Right hindlimb (tissue), 1 donor: ENCODE results near the gene MARCHF6.
"Not testable (repeated sequence)": the region's sequence is repeated elsewhere in the genome, so short reads cannot be mapped to it uniquely, and the experiment has no call there.

Experiments
- DNase-seq: peaks from one replicate; pipeline ENCODE4 v3.0.0-alpha.2; 2018

MARCHF6 gene

DNA sequence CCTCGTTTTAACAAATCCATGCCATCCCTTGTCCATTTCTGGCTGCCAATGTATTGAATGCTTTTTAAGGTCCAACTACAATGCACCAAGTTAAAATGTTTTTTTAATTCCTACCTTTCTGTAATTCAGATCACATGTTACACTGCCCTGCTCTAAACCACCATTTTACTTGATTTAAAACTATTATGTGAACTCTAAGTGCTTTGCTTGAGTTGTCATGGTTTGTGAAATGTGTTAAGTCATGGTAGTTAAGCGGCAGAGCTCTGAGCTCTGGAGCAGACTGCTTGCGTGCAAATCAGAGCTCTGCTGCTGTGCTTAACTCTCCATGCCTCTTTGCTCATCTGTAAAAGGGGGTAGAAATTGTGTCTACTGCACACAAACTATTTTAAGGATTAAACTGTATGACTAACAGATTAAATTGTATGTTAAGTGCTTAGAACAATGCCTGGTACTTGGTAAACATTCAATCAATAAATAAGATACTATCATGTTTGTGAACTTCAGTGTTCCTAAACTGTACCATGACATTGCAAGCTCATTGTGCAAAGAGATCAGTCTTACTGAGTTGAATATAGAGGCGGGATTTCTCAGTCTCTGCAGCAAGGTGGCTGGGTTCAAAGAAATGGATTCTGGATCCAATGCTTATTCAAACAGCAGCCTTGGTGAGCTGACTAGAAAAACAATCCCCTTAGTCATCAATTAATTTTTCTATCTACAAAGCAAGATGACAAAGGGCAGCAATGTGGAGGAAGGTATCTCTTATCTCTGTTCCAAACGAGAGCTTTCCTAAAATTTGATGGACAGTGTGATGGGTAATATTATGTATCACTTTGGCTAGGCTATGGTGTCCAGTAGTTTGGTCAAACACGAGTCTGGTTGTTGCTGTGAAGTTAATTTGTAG lies 29.7 kb upstream of the MARCHF6 start:
- no peak for DNase-seq

DNA sequence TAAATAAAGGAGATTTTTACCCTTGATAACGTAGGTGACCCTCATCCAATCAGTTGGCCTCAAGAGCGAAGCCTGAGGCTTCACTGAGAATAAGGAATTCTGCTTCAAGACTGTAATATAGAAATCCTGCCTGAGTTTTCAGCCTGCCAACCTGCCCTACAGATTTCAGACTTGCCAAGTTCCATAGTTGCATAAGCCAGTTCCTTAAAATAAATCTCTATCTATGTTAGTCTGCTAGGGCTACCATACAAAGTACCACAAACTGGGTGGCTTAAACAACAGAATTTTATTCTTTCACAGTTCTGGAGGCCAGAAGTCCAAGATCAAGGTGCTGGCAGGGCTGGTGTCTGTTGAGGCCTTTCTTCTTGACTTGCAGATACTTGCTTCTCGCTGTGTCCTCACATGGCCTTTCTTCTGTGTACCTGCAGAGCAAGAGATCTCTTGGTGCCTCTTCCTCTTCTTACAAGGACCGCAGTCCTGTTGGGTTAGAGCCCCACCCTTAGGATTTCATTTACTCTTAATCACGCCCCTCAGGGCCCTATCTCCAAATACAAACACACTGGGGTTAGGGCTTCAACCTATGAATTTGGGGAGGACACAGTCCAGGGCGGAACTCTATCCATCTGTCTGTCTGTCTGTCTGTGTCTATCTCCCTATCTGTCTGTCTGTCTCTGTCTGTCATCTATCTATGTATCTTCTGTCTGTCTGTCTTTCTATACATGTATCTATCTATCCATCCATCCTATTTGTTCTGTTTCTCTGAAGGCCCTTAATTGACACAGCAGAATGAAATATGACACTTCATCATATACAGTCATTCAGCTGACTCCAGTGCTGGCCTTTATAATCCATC lies 28.8 kb upstream of the MARCHF6 start:
- DNase-seq, result no peak

DNA sequence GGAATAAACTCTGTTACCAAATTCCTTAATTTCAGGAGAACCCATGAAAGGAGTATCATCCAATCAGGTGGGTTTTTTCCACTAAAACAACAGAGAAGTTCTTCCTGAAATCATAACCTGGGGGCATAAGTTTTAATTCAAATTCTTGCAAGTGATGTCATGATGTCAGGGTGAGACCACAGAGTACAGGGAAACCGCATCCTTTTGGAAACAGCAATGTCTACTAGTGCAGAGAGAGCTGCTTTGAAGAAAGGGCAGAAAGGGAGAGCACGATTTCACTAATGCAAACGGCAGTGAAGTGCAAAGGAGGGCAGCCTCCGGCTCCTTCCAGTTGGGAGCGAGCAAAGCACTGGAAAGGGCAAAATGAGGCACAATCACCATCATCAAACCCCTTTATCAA lies 25.2 kb upstream of the MARCHF6 start:
- DNase-seq, result no peak

DNA sequence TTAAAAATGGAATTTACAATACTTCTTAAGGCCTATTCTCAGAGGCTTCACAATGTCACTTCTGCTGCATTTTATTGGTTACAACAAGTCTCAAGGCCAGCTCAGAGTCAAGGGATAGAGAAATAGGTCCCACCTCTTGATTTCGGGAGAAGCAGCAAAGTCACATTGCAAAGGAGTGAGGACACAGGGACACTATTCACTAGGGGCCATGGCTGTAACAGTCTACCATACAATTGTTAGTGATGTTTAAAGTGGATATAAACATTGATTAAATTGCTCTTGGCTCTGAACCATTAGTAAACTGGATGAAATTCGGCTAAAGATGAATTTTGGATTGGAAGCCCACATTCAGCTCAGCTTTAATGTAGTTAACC lies 24.1 kb upstream of the MARCHF6 start:
- DNase-seq, result no peak

DNA sequence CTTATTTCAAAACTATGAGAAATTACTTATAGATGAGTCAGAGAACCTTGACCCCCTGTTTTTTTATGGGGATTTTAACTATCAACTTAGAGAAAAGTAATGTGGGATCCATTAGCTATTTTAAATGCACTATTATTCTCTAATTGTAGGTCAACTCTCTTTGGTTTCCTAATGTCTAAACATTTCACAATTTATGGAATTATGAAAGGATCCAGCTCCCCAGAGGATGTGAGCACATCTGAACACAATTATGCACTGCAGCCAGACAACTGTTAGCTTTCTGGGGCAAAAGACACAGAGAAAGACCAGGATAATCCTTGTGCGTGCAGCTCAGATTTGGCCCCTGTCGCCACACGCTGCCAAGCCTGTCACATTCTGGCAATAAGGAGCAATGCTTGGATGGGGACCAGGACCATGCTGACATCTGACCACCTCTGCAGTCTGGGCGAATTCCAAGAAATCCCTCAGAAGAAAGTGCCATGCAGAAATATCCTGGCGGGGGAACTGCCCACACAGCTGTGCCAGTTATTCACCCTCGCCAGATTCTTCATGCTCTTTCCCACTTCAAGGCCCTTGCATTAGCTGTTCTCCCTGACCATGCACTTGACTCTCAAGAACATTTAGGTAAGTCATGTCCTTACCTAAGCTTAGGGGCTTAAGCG lies 23.5 kb upstream of the MARCHF6 start:
- DNase-seq, result peak; percentile 69

DNA sequence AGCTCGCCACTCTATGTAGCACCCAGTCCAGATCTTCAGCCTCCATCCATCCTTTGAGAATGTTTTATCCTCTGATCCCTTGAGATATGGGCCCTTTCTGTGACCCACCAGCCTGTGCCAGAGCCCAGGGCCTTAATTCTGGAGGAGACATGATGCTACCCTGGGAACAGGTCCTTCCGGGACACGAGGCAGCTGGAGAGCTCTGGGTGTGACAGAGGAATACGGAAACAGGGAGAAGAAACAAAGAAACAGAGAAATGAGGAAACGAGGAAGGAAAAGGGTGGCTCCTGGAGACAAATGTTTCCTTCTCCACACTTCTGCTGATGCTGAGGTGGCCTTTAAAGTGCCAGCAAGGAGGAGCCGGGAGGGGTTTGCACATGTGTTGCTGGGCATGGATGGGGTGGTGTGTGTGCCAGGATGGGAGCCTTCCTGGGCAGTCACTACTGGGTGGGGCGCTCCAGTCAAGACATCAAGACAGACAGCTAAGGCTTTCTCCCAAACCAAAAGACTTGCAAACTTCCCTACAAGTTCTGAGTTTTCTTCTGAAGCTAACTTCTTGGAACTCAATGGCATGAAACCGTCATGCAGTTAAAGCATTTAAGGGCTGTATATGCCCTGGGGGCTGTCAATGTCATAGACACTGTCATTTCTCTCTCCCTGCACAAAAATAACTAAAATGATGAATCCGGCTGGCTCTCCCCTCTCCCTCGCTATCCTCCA lies 22.8 kb upstream of the MARCHF6 start:
- no peak for DNase-seq

DNA sequence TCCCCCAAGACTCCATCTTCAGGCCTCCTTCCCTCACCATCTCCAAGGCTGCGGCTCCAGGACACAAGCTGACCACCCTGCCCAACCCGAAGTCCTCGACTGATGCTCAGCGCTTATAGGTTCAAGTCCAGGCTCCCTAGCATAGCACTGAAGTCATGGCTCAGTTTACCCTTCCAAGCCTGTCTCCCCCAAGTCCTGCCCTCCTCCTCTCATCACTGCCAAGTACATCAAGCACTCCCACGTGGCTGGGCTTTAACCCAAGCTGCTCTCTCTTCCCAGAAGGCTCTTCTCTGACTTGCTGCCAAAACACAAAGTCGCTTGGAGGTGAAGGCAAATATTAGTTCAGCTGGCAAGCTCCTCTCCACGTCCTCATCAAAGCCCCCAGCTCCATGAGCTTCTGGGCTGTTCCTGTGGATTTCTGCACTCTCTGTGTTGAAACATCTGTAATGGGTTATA lies 22.1 kb upstream of the MARCHF6 start:
- DNase-seq, result peak; percentile 80

DNA sequence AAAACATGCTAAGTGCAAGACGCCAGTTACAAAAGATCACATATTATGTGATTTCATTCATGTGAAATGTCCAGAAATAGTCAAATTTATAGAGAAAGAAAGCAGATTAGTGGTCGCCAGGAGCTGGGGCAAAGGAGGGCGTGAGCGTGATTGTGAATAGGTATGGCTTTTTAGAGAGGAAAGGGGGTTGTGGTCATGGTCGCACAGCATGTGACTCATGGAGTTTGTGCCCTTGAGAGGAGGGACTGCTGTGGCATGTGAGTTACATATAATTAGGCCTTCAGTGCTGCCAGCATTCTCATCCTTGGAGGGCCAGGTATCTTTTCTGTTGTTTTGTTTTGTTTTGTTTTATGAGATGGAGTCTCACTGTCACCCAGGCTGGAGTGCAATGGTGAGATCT lies 21.2 kb upstream of the MARCHF6 start:
- no peak for DNase-seq

DNA sequence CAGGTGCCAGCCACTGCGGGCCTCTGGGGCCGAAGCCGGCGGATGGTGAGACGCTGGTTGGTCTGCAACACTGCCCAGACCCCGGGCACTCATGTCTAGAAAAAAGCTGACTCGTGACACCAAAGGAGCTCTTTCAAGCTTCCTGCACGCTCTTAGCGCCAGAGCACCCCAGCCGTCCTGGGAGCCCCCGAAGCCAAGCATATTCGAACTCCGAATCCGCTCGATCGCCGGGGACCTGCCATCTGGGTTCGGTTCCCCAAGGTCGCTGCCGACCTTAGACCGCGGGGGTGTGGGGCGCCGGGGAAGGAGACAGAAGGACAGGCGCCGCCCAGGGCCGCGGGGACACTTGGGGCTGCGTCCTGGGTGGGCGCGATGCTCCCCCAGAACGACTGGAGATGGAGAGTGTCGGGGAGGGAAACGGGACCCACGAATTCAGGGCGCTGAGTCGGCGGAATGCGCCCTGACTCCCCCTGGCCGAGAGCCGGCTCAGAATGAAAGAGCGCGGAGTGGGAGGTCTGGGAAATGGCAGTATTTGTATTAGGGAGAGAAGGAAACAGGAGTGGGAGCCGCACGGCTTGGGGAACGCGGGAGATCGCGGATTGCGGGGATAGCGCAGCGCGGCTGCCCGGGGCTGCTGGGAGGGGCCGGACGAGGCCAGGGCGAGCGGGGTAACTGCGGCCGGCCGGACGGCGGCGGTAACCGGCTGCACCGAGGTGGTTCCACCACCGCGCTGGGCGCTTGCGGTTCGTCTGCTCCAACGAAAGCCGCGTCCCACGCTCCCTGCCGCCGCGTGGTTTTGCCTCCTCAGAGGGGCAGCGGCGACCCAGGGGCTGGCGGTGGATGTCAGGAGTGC lies 20.1 kb upstream of the MARCHF6 start:
- DNase-seq, result peak; percentile 42

DNA sequence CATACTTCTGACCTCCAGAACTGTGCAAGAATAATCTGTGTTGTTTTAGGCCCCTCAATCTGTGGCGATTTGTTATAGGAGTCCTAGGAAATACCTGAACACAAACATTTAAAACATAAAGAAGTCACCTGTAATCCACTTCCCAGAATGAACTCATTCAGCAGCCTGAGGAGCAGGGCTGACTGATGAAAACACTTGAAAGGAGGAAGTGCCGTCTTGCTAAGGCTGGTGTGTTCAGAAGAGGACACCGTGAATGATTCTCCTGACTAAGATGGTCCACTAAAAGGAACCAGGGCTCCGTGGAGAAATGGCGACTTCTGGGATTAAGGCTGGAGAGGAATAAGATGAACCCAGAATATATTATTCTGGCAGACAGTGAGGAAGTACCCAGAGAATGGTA lies 18.7 kb upstream of the MARCHF6 start:
- DNase-seq, result no peak

DNA sequence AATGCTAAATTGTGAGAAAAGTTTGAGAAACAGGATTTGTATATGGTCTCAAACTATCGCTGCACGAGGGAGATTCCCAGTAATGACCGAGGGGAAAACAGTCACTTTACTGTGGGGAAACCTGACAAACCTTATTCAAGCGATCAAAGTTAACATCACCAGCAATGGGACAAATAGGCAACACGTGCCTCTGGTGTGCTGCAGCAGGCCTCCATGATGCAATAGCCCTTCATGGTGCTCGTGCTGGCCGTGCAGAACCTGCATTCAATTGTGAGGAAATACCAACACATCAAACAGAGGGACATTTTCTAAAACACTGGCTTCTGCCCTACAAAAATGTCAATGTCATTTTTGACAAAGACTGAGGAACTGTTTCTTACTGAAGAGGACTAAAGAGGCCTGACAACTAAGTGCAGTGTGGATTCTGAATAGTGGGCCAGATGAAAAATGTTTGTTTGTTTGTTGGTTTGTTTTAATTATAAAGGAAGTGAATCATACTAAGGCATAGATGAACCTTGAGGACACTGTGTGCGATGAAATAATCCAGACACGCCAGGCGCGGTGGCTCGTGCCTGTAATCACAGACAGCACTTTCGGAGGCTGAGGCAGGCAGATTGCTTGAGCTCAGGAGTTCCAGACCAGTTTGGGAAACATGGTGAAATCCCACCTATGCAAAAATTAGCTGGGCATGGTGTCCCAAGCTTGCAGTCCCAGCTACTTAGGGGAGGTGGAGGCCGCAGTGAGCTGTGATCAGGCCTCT lies 17.6 kb upstream of the MARCHF6 start:
- no peak for DNase-seq

DNA sequence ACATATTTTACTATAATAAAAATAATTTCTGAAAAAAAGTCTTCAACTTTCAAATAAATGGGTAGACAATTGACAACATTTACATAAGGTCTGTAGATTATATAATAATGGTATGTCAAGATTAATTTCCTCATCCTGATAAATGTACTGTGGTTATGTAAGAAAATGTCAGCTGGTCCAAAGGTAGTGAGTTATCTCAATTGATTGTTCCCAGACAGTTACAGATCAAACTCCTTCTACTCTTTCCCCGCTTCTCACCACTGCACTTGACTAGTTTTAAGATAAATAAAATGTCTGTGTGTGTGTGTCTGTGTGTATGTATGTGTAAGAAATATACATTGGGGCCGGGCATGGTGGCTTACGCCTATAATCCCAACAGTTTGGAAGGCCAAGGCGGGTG lies 16.4 kb upstream of the MARCHF6 start:
- no peak for DNase-seq

DNA sequence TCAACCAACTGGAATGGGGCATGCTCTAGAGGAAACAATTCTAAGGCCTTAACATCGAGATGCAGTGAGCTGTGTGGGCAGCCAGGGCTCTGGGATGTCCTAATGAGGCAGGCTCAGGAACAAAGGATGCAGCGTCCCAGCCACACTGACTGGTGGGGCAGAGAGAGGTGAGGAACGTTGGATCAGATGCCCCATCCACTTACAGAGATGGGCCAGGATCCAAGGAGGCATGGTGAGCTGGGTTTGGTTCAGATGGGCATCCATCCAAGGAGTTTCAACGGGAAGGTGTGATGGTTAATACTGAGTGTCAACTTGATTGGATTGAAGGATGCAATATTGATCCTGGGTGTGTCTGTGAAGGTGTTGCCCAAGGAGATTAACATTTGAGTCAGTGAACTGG lies 15.5 kb upstream of the MARCHF6 start:
- DNase-seq, result no peak

DNA sequence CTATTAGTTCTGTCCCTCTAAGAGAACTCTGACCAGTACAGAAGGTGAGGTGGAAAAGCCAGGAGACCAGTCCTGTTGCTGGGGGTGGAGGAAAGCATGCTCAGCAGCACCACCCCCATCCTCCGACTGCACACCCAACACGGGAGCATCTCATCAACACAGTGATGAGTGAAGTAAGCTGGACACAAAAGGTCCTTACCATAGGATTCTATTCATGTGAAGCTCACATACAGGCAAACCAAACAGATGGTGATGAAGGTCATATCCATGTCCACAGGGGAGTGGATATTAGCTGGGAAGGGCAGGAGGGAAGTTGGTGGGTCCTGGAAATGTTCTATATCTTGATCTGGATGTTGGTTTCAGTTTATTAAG lies 14.8 kb upstream of the MARCHF6 start:
- no peak for DNase-seq

DNA sequence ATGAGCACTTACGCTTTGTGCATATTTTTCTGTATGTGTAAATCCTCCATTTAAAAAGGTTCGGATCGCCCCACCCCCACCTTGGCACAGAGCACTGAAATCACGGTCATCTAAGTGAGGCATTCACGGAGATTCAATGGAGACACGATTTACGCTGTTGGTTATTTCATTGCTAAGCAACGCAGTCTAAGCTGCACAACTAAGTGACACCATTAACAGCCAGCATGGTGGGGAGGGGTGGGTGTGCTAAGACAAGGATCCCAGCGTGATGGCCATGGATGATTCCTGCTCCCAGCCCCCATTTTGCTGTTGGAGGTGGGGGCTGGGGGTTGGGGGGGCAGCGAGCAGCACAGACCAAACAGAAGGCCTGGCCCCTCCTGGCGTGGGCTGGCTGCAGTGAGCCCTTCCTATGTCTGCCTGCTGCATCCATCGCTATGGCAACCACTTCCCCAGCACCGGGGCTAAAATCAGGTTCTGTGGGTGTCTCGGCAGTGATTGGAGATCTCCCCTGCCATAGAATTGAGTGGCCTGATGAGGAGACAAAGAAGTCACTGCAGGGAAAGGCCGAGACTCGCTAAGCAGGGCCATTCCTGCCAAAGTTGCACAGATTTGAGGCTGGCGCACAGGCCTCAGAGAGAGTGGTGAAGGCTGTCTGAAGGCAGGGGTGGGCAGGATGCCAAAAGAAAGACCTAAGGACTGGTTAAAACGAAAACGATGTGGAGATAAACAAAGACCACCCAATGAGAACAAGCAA lies 14.3 kb upstream of the MARCHF6 start:
- no peak for DNase-seq

DNA sequence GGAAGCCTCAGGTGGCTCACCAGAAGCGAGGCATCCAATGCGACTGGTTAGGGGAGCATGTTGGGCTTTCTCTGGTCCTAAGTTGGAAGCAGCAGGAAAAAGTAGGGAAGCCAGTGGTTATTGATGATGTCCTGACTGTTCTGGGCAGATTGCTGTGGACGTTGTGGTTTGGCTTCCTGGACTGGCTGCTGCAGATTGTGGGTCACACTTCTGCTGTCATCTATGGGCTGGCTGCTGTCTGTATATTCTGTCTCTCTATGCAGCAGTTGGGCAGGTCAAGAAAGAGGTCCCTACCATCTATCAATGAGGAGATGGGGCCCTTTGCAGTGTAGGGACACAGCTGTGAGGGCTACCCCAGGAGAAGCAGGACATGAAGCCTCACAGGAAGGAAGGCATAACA lies 13.5 kb upstream of the MARCHF6 start:
- DNase-seq, result no peak

DNA sequence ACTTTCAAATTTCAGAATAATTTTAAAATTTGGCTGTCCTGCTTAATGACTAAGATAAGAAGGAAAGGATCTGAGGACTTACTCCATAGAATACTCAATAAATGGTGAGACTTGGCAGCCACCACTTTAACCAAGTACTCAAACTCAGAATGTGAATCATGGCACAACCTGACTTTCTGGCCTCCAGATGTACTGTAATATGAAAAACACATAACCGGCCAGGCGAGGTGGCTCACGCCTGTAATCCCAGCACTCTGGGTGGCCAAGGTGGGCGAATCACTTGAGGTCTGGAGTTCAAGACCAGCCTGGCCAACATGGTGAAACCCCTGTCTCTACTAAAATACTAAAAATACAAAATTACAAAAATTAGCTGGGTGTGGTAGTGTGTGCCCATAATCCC lies 10.0 kb upstream of the MARCHF6 start:
- no peak for DNase-seq

DNA sequence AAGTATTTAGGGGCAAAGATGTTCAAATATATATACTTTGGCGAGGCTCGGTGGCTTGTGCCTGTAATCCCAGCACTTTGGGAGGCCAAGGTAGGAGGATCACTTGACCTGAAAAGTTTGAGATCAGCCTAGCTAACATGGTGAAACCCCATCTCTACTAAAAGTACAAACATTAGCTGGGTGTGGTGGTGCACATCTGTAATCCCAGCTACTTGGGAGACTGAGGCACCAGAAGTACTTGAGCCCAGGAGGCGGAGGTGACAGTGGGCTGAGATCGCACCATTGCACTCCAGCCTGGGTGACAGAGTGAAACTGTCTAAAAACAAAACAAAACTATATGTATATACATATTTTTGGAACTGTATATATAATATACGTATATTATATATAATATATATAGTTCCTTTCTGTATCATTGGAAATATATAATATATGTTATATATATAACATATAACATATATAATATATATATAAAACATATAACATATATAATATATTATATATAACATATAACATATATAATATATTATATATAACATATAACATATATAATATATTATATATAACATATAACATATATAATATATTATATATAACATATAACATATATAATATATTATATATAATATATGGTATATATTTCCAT lies 8.9 kb upstream of the MARCHF6 start:
- not testable (repeated sequence) for DNase-seq

DNA sequence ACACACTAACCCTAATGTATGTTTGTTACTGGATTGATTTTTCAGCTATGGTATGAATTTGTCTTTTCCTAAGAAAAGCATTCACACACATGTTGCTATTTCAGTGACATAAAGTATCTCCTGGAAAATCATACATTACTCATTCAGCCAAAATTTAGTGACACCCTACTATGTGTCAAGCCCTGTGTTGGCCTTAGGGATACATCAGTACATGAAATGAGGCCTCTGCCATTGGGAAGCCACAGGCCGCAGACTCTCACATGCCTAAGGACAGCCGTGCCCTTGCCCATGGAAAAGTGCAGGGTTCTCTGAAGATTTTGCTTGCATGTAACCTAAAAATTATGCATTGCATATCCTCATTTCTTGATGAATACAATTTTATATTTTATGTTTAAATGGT lies 5.2 kb upstream of the MARCHF6 start:
- DNase-seq, result no peak
